Peyer's patch (tissue), 4 donors: Measurements from ENCODE around the gene SWAP70.

Experiments used
- POLR2A ChIP-seq, 2 donors: fragments of 450-650 bp; IDR thresholded peaks; one replicate each; pipeline ENCODE4 v1.5.1; 2017; ENCODE audit warnings: antibody characterized with exemption in 2 of 2, mild to moderate bottlenecking in 2 of 2, moderate library complexity in 2 of 2
- TF ChIP-seq, protein P1 (sequence below), 6 experiments: fragments of 450-650 bp in 4 of 6; fragments of 200-600 bp in 2 of 6; sonication (generic) in 1 of 6; IDR thresholded peaks; one replicate each; pipeline ENCODE4 v1.5.1; 2017 to 2019; ENCODE audit warnings: antibody characterized with exemption in 6 of 6, mild to moderate bottlenecking in 3 of 6, moderate library complexity in 1 of 6

DNA sequence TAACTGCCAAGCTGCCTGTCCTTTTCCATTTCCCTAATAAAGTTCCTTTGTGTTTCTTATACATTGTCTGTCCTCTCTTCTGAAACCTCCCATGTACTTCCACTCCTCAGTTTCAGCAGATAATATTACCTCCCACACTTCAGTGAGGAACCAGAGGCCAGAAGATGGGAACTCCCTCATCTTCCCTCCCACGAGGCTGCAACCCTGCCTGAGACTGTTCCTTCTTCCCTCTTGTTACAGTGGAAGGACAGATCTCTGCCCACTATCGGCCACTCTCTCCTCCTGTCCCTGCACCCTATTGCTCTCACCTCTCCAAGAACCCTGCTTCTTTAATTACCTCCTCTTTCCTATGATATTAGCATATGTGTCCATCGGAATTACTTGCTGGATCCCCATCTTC lies 38.1 kb upstream of the SWAP70 start:
- TF ChIP-seq, protein P1, sequence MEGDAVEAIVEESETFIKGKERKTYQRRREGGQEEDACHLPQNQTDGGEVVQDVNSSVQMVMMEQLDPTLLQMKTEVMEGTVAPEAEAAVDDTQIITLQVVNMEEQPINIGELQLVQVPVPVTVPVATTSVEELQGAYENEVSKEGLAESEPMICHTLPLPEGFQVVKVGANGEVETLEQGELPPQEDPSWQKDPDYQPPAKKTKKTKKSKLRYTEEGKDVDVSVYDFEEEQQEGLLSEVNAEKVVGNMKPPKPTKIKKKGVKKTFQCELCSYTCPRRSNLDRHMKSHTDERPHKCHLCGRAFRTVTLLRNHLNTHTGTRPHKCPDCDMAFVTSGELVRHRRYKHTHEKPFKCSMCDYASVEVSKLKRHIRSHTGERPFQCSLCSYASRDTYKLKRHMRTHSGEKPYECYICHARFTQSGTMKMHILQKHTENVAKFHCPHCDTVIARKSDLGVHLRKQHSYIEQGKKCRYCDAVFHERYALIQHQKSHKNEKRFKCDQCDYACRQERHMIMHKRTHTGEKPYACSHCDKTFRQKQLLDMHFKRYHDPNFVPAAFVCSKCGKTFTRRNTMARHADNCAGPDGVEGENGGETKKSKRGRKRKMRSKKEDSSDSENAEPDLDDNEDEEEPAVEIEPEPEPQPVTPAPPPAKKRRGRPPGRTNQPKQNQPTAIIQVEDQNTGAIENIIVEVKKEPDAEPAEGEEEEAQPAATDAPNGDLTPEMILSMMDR (IDR thresholded peaks at IDR 0.05): no peak
- no peak for TF ChIP-seq POLR2A (IDR thresholded peaks at IDR 0.05)
